Measurements from ENCODE around the gene ANKFY1.

- TF ChIP-seq POLR2AphosphoS5 (IDR thresholded peaks at IDR 0.05; ENCODE audit: low read depth, low read length) (no peak), CTCF (IDR thresholded peaks at IDR 0.05) (no peak), NFIC (IDR thresholded peaks at IDR 0.05; ENCODE audit: borderline replicate concordance) (no peak), TAF1 (IDR thresholded peaks at IDR 0.05; ENCODE audit: borderline replicate concordance, low read depth, low read length) (no peak), REST (IDR thresholded peaks at IDR 0.05; ENCODE audit: low read depth, low read length) (no peak), JUND (IDR thresholded peaks at IDR 0.05) (no peak)
These were observed 144.5 kb downstream of the ANKFY1 start for GRCh38 chr17:4119299-4119698.

Data from SK-N-SH (cell line).